Measurements from ENCODE around the gene HOXB8. TPM values are rescaled to one million over a fixed set of nuclear protein-coding genes. Genes with fewer than 3 reads are reported as not detected.

The HOXB8 gene
- total RNA-seq, 1 donor from 2014 or later: 65.8 TPM

GRCh38 chr17:48567646-48568354, 47.3 kb downstream of the HOXB8 start:
- no peak for DNase-seq (ENCODE audit: low read depth)

DNA sequence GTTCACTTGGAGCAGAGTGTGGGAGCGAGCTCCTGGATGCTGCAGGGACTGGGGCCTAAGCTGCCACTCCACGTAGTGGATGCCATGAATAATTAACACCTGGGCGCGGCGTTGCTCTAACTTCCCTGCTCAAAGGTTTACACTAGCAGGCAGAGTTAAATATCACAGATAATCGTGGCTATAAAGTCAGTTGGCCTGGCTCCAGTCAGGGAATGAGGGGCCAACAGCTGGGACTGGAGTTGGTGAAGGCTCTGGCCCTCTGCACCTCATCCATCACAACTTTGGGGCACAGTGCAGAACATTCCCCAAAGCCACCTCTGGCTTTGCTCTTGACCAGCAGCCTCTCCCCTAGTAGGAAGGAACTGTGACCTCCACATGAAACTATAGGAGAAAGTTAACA, 47.9 kb downstream of the HOXB8 start:
- no peak for DNase-seq (ENCODE audit: low read depth)

DNA sequence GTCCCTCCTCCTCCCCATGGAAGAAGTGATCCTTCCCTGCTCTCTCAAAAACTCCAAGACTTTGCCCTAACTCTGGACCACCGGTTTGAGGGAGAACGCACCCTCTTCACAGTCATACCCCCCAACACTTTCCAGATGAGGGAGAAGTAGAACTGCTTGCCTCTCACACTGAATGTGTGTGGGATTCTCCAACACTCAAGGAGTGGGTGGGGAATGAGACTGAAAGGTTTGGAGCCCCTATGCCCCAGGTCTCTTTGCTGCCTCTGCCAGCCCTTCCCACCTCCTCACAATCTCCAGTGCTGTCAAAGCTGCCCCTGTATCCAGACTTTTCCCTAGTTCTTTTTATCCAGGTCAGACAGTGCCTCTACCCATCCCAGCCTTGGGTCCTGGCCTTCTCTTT, 48.4 kb downstream of the HOXB8 start:
- no peak for DNase-seq (ENCODE audit: low read depth)

DNA sequence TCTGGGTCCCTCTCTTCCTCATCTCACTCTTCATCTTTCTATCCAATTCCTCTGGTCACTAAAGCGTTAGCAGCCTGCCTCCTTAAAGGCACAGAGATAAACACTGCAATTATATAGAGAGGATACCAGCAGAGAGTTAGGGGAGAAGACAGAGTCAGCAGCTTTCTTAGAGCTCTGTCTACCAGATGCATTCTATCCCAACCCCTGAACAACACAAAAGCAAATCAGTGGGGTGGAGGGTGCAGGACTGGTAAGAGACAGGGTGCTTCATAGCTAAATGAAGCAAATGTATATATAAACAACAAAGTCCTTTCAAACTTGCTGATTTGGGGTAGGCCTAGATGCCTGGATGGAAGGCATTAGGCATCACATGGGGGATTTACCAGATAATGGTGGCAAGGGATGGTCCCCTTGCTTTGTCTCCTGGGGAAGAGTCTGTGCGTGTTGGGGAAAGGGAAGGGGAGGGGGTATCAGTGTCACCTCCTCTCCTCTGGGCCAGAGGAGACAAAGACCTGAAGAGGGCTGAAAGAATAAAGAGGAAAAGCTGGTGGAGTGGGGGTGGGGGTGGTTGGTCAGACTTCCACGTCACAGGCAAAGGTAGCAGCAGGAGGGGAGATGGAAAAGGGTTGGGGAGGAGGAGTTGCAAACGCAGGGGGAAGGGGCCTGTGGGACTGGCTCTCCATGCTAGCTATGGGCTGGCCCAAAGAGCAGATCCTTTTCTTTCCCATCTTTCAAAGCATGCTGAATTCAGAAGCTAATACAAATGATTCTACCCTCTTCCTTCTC, 49.0 kb downstream of the HOXB8 start:
- no peak for DNase-seq (ENCODE audit: low read depth)

- no peak for DNase-seq (ENCODE audit: low read depth)
Measured at GRCh38 chr17:48565022-48565554, 50.0 kb downstream of the HOXB8 start.

GRCh38 chr17:48564188-48565021, 50.7 kb downstream of the HOXB8 start:
- DNase-seq (ENCODE audit: low read depth): no peak

GRCh38 chr17:48563867-48564187, 51.3 kb downstream of the HOXB8 start:
- DNase-seq (ENCODE audit: low read depth): no peak

DNA sequence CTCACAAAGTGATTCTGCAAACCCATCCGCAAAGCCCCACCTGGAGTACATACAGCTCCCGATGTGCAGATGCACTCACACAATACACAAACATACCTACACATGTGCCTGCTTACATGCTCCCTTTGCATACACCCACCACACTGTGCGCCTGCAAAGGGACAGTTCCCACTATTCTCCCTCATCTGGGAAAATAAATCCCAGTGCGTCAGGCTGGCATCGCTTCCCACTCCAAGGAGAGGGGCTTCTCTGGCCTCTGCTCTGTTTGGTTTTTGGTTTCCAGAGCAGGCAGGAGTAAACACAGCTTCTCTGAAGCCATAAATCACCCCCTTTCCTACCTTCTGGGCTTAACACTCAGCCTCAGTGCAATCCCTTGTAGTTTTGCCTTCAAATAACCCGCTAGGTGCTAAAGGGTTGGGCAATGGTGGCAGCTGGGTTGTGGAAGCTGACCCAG, 51.7 kb downstream of the HOXB8 start:
- DNase-seq (ENCODE audit: low read depth): no peak

- DNase-seq (ENCODE audit: low read depth): no peak
Measured at GRCh38 chr17:48562934-48563333, 52.2 kb downstream of the HOXB8 start.

Other genes starting within 250 kb of the HOXB8 start
- 11.9 and 15.6 TPM in 2 replicates for gene SKAP1, start 185.1 kb downstream of the HOXB8 start, total RNA-seq
- not detected in 2 replicates for gene HOXB1, start 84.3 kb downstream of the HOXB8 start, total RNA-seq
- 17.4 and 23.7 TPM in 2 replicates for gene HOXB2, start 70.2 kb downstream of the HOXB8 start, total RNA-seq
- gene HOXB4, start 36.9 kb downstream of the HOXB8 start, total RNA-seq: 2.1 and 8.7 TPM in 2 replicates
- 8.0 and 36.2 TPM in 2 replicates for gene HOXB3, start 25.1 kb downstream of the HOXB8 start, total RNA-seq
- gene HOXB5, start 21.5 kb downstream of the HOXB8 start, total RNA-seq: 0.35 and 2.4 TPM in 2 replicates
- 16.3 and 56.2 TPM in 2 replicates for gene HOXB6, start 10.3 kb downstream of the HOXB8 start, total RNA-seq
- 23.2 and 24.0 TPM in 2 replicates for gene HOXB7, start 4.3 kb downstream of the HOXB8 start, total RNA-seq
- gene HOXB9, start 11.1 kb upstream of the HOXB8 start, total RNA-seq: 17.5 and 49.2 TPM in 2 replicates
- not detected in 2 replicates for gene PRAC1, start 107.2 kb upstream of the HOXB8 start, total RNA-seq
- gene PRAC2, start 107.9 kb upstream of the HOXB8 start, total RNA-seq: not detected in 2 replicates
- 0.10 TPM in 1 of 2 replicates, not detected in the other for gene HOXB13, start 113.5 kb upstream of the HOXB8 start, total RNA-seq
- gene TTLL6, start 201.9 kb upstream of the HOXB8 start, total RNA-seq: 0.35 and 0.45 TPM in 2 replicates
- gene CALCOCO2, start 215.7 kb upstream of the HOXB8 start, total RNA-seq: 32.8 and 62.6 TPM in 2 replicates

Measured in renal cortical epithelial cell (primary cell).